ENCODE results near the gene THUMPD2.

GRCh38 chr2:39772812-39773152 is 6.3 kb downstream of the THUMPD2 start:
- TF ChIP-seq CTCF (conservative IDR thresholded peaks at IDR 0.05 in 1 of 2, IDR thresholded peaks at IDR 0.05 in 1 of 2; ENCODE audit: extremely low read depth in 1 of 2, insufficient read depth in 1 of 2, low read depth in 1 of 2, low read length in 2 of 2) = no peak
- no peak for TF ChIP-seq EZH2 (IDR thresholded peaks at IDR 0.05; ENCODE audit: borderline replicate concordance, low read length)

Measured in mammary epithelial cell (primary cell).